Testis (tissue), 3 donors: ENCODE measurements around the gene TBL2. TPM values are rescaled to one million over a fixed set of nuclear protein-coding genes. Genes with fewer than 3 reads are reported as not detected.
A peak's percentile ranks its signal among the peaks of the same experiment; 100 is the strongest.
"Not testable (repeated sequence)": the region's sequence is repeated elsewhere in the genome, so short reads cannot be mapped to it uniquely, and the experiment has no call there.

Experiments used
- DNase-seq: peaks from one replicate; pipeline ENCODE4 v3.0.0-alpha.2; 2019
- H3K27ac ChIP-seq, 2 donors: fragments of 200-600 bp; sonication (generic); one replicate each; pipeline ENCODE4 v1.5.1; 2019
- H3K27me3 ChIP-seq: fragments of 200-600 bp; sonication (generic); one replicate; pipeline ENCODE4 v1.5.1; 2019
- H3K36me3 ChIP-seq: fragments of 200-600 bp; sonication (generic); one replicate; pipeline ENCODE4 v1.5.1; 2017; ENCODE audit warnings: low read depth; ENCODE audit errors: missing control alignments
- H3K4me1 ChIP-seq: fragments of 200-600 bp; sonication (generic); one replicate; pipeline ENCODE4 v1.5.1; 2019
- H3K4me3 ChIP-seq, 2 donors: fragments of 200-600 bp; sonication (generic); one replicate each; pipeline ENCODE4 v1.5.1; 2017 to 2019
- H3K9me3 ChIP-seq: fragments of 200-600 bp; sonication (generic); one replicate; pipeline ENCODE4 v1.5.1; 2017
- POLR2A ChIP-seq: fragments of 450-650 bp; IDR thresholded peaks from one replicate; pipeline ENCODE4 v1.6.1; 2017; ENCODE audit warnings: antibody characterized with exemption, mild to moderate bottlenecking, moderate library complexity
- WGBS, 2 donors: methylation state at CpG; one replicate each; pipeline ENCODE4 v1.1.5; 2018; 5-methylcytosine and 5-hydroxymethylcytosine counted together
- intact Hi-C: fragments of 100-400 bp; cut with DNase I; formaldehyde crosslinking; loops from one replicate; pipeline ENCODE4 v1.15.1; 2023; ENCODE audit warnings: low total_unique reads
- polyA plus RNA-seq: library from polyadenylated mRNA; stranded (reverse); fragments of 350-450 nt; fragmentation: Illumina TruSeq; extraction: RNeasy Lipid Tissue Mini Kit (QIAGEN cat#74804); gene quantifications from one replicate; pipeline ENCODE4 v1.2.3, GENCODE V29; 2014; ENCODE audit warnings: low read depth, low replicate concordance; ENCODE audit not compliant: insufficient read depth
- total RNA-seq, 2 donors: library from RNA; depleted of rRNA; stranded (reverse); fragments of >200 nt; gene quantifications; one replicate each; pipeline ENCODE4 v1.2.3, GENCODE V29; 2016
- TF ChIP-seq, protein P1 (sequence below), 3 experiments: fragments of 450-650 bp in 2 of 3; fragments of 200-600 bp in 1 of 3; sonication (generic) in 1 of 3; IDR thresholded peaks; one replicate each; pipeline ENCODE4 v1.5.1; 2016 to 2019; ENCODE audit warnings: antibody characterized with exemption in 3 of 3, mild to moderate bottlenecking in 2 of 3, moderate library complexity in 1 of 3

TBL2 gene
- total and polyA plus RNA-seq, 3 donors from 2014 or later: 211 to 579 (median 224) TPM

DNA sequence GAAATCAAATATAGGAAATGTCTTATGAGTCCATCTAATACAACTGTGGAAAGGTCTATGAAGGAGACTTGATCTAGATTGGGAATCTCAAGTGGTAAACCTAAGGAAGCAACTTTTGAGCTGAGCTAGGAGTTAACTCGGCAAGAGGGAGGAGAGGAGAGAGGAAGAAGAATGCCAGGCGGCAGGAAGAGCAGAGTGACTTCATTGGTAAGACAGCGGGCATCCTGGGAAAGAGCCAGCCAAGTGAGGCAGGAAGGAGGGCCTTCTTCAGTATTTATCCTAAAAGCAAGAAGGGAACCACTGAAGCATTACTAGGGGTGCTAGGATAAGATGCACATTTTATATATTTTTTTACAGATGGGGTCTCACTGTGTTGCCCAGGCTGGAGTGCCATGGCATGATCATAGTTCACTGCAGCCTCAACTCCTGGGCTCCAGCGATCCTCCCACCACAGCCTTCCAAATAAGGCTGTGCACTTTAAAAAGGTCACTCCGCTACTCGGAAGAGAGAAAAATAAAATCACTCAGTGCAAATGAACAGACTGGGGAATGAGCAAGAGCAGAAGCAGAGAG lies 22.9 kb downstream of the TBL2 start:
- peaks cover 18% of the 10 kb centered on the region for H3K4me1 ChIP-seq
- H3K4me3 ChIP-seq: no peak overlapping the region
- peak overlapping the region in 1 of 2 donors; percentile 100 for H3K27ac ChIP-seq
- intact Hi-C loops: loop anchor here (5.0 kb wide), 1 partner anchor 33 kb away; the partner anchor contains the start of gene BAZ1B
- peak; percentile 33 for DNase-seq
- H3K36me3 ChIP-seq: no peaks in the 10 kb centered on the region
- H3K27me3 ChIP-seq: no peaks in the 10 kb centered on the region
- TF ChIP-seq POLR2A: no peak
- TF ChIP-seq, protein P1, sequence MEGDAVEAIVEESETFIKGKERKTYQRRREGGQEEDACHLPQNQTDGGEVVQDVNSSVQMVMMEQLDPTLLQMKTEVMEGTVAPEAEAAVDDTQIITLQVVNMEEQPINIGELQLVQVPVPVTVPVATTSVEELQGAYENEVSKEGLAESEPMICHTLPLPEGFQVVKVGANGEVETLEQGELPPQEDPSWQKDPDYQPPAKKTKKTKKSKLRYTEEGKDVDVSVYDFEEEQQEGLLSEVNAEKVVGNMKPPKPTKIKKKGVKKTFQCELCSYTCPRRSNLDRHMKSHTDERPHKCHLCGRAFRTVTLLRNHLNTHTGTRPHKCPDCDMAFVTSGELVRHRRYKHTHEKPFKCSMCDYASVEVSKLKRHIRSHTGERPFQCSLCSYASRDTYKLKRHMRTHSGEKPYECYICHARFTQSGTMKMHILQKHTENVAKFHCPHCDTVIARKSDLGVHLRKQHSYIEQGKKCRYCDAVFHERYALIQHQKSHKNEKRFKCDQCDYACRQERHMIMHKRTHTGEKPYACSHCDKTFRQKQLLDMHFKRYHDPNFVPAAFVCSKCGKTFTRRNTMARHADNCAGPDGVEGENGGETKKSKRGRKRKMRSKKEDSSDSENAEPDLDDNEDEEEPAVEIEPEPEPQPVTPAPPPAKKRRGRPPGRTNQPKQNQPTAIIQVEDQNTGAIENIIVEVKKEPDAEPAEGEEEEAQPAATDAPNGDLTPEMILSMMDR (IDR thresholded peaks at IDR 0.05): no peak
- 42 to 43% methylated on average over 6 of the region's 6 CpGs for WGBS, 2 donors
- no peaks in the 10 kb centered on the region for H3K9me3 ChIP-seq

DNA sequence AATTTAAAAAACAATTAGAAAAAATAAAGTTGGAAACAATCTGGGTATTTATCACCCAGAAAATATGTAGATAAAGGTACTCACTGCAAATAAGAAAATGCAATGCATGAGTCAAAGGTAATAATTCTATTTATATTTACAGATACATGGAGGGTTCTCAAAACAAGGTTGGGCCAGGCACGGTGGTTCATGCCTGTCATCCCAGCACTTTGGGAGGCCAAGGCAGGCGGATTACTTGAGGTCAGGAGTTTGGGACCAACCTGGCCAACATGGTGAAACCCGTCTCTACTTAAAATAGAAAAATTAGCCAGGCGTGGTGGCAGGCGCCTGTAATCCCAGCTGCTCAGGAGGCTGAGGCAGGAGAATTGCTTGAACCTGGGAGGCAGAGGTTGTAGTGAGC lies 28.3 kb downstream of the TBL2 start:
- intact Hi-C loops, H3K9me3 ChIP-seq, H3K4me3 ChIP-seq, H3K27me3 ChIP-seq, H3K36me3 ChIP-seq, DNase-seq, H3K27ac ChIP-seq: not testable (repeated sequence)
- peaks cover 11% of the 10 kb centered on the region for H3K4me1 ChIP-seq
- 88 to 93% methylated on average over 5 of the region's 5 CpGs for WGBS, 2 donors

DNA sequence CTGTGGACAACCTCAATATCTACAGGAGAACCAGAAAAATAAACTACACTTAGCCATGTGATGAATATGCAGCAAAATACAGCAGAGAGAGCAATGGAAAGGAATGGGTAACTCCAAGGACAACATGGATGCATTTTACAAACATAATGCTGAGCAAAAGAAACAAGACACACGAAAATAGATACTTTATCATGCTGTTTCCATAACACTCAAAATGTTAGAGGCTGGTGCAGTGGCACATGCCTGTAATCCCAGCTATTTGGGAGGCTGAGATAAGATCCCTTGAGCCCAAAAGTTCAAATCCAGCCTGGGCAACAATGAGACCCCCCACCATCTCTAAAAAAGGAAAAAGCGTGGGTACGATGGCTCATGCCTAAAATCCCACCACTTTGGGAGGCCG lies 29.2 kb downstream of the TBL2 start:
- H3K27ac ChIP-seq: no peak overlapping the region
- H3K27me3 ChIP-seq: no peaks in the 10 kb centered on the region
- no peak overlapping the region for H3K4me3 ChIP-seq
- H3K4me1 ChIP-seq: peaks cover 8% of the 10 kb centered on the region
- no peaks in the 10 kb centered on the region for H3K9me3 ChIP-seq
- H3K36me3 ChIP-seq: no peaks in the 10 kb centered on the region
- no peak for DNase-seq
- 81 to 84% methylated on average over 4 of the region's 4 CpGs for WGBS, 2 donors
- TF ChIP-seq POLR2A: no peak
- TF ChIP-seq, protein P1 (IDR thresholded peaks at IDR 0.05): no peak
- intact Hi-C loops: no loop called here

DNA sequence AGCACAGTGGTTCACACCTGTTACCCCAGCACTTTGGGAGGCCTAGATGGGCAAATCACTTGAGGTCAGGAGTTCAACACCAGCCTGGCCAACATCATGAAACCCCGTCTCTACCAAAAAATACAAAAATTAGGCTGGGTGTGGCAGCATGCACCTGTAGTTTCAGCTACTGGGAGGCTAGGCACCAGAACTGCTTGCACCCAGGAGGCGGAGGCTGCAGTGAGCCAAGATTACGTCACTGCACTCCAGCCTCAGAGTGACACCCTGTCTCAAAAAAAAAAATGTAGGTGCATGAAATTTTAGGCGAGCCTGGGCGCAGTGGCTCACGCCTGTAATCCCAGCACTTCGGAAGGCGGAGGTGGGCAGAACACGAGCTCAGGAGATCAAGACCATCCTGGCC lies 30.5 kb downstream of the TBL2 start:
- H3K9me3 ChIP-seq: no peaks in the 10 kb centered on the region
- H3K4me3 ChIP-seq: no peak overlapping the region
- no peaks in the 10 kb centered on the region for H3K27me3 ChIP-seq
- no peak for DNase-seq
- no peak overlapping the region for H3K27ac ChIP-seq
- H3K4me1 ChIP-seq: peaks cover 8% of the 10 kb centered on the region
- TF ChIP-seq POLR2A: no peak
- TF ChIP-seq, protein P1 (IDR thresholded peaks at IDR 0.05): no peak
- intact Hi-C loops: no loop called here
- no peaks in the 10 kb centered on the region for H3K36me3 ChIP-seq
- 92 to 94% methylated on average over 9 of the region's 9 CpGs for WGBS, 2 donors

DNA sequence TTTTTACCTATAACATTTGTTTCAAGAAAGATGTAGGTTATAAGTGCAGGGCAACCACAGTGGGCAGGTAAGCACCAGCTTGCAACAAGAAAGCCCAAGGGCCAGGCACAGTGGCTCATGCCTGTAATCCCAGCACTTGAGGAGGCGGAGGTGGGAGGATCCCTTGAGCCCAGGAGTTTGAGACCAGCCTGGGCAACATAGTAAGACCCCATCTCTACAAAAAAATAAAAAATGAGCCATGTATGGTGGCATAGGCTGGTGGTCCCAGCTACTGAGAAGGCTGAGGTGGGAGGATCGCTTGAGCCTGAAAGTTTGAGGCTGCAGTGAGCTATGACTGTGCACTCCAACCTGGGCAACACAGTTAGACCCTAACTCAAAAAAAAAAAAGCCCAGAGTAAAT lies 33.7 kb downstream of the TBL2 start:
- Histone ChIP-seq H3K4me1 (peaks cover 8% of the 10 kb centered on the region), H3K27ac (no peak overlapping the region), H3K36me3 (no peaks in the 10 kb centered on the region), H3K27me3 (no peaks in the 10 kb centered on the region), H3K4me3 (no peak overlapping the region), H3K9me3 (no peaks in the 10 kb centered on the region)
- intact Hi-C loops: no loop called here
- TF ChIP-seq, protein P1 (IDR thresholded peaks at IDR 0.05): no peak
- TF ChIP-seq POLR2A: no peak
- DNase-seq: no peak
- WGBS, 2 donors: 96 to 97% methylated on average over 2 of the region's 2 CpGs
